Sigmoid colon (tissue), 4 donors: ENCODE results near the gene TLDC2.

ENCODE experiments used
- CTCF ChIP-seq, 4 experiments: fragments of 450-650 bp in 3 of 4; fragments of 200-600 bp in 1 of 4; IDR thresholded peaks; one replicate each; pipeline ENCODE4 v1.5.1; 2016 to 2019; ENCODE audit warnings: antibody characterized with exemption in 4 of 4, mild to moderate bottlenecking in 3 of 4, moderate library complexity in 2 of 4
- POLR2AphosphoS5 ChIP-seq, 4 donors: sonication (generic); formaldehyde crosslinking; IDR thresholded peaks; one replicate each; pipeline ENCODE4 v1.6.1; 2017; ENCODE audit warnings: antibody characterized with exemption in 4 of 4

GRCh38 chr20:36926653-36927200, 50.8 kb downstream of the TLDC2 start:
- TF ChIP-seq POLR2AphosphoS5 (IDR thresholded peaks at IDR 0.05) (no peak), CTCF (IDR thresholded peaks at IDR 0.05) (no peak)
